ENCODE results near the gene CDK2.
"Not testable (repeated sequence)": the region's sequence is repeated elsewhere in the genome, so short reads cannot be mapped to it uniquely, and the experiment has no call there.

CDK2 gene

GRCh38 chr12:55966408-55967281, at the start of gene CDK2:
Gene CDK2 (plus strand): TSS chr12:55966830. CDS start chr12:55967009, 179 bp downstream.
- Histone ChIP-seq H3K27me3 (ENCODE audit: control insufficient read depth, insufficient read depth, low read length) (no peaks in the 10 kb centered on the region), H3K4me1 (ENCODE audit: control insufficient read depth, low read depth, low read length) (peaks cover 13% of the 10 kb centered on the region), H3K36me3 (ENCODE audit: control insufficient read depth, low read depth, low read length) (peaks cover 23% of the 10 kb centered on the region), H3K27ac (ENCODE audit: low read length) (peak within 1 kb of the TSS; percentile 40), H3K4me3 (ENCODE audit: low read length) (peak within 1 kb of the TSS; percentile 88), H3K9ac (ENCODE audit: low read length) (peak within 1 kb of the TSS; percentile 79), H3K9me3 (ENCODE audit: control insufficient read depth, low read depth, low read length) (no peaks in the 10 kb centered on the region)

GRCh38 chr12:55919032-55919431, 47.6 kb upstream of the CDK2 start:
- not testable (repeated sequence) for H3K9ac ChIP-seq (ENCODE audit: low read length); H3K4me1 ChIP-seq (ENCODE audit: control insufficient read depth, low read depth, low read length); H3K27me3 ChIP-seq (ENCODE audit: control insufficient read depth, insufficient read depth, low read length); H3K9me3 ChIP-seq (ENCODE audit: control insufficient read depth, low read depth, low read length); H3K27ac ChIP-seq (ENCODE audit: low read length); H3K4me3 ChIP-seq (ENCODE audit: low read length)
- H3K36me3 ChIP-seq (ENCODE audit: control insufficient read depth, low read depth, low read length) = peaks cover 29% of the 10 kb centered on the region

- H3K4me3 ChIP-seq (ENCODE audit: low read length) = no peak overlapping the region
- H3K9me3 ChIP-seq (ENCODE audit: control insufficient read depth, low read depth, low read length) = no peaks in the 10 kb centered on the region
- no peak overlapping the region for H3K9ac ChIP-seq (ENCODE audit: low read length)
- H3K27ac ChIP-seq (ENCODE audit: low read length) = no peak overlapping the region
- no peaks in the 10 kb centered on the region for H3K4me1 ChIP-seq (ENCODE audit: control insufficient read depth, low read depth, low read length)
- no peaks in the 10 kb centered on the region for H3K27me3 ChIP-seq (ENCODE audit: control insufficient read depth, insufficient read depth, low read length)
- peaks cover 27% of the 10 kb centered on the region for H3K36me3 ChIP-seq (ENCODE audit: control insufficient read depth, low read depth, low read length)
These were observed 44.5 kb upstream of the CDK2 start for GRCh38 chr12:55922126-55922525.

GRCh38 chr12:55923648-55924047, 43.0 kb upstream of the CDK2 start:
- H3K27ac ChIP-seq (ENCODE audit: low read length); H3K27me3 ChIP-seq (ENCODE audit: control insufficient read depth, insufficient read depth, low read length); H3K9me3 ChIP-seq (ENCODE audit: control insufficient read depth, low read depth, low read length); H3K4me1 ChIP-seq (ENCODE audit: control insufficient read depth, low read depth, low read length); H3K9ac ChIP-seq (ENCODE audit: low read length); H3K4me3 ChIP-seq (ENCODE audit: low read length): not testable (repeated sequence)
- H3K36me3 ChIP-seq (ENCODE audit: control insufficient read depth, low read depth, low read length) = peaks cover 27% of the 10 kb centered on the region

GRCh38 chr12:55925371-55925770, 41.3 kb upstream of the CDK2 start:
- Histone ChIP-seq H3K4me3 (ENCODE audit: low read length) (peak overlapping the region; percentile 98), H3K9me3 (ENCODE audit: control insufficient read depth, low read depth, low read length) (no peaks in the 10 kb centered on the region), H3K36me3 (ENCODE audit: control insufficient read depth, low read depth, low read length) (peaks cover 27% of the 10 kb centered on the region), H3K27ac (ENCODE audit: low read length) (no peak overlapping the region), H3K4me1 (ENCODE audit: control insufficient read depth, low read depth, low read length) (no peaks in the 10 kb centered on the region), H3K27me3 (ENCODE audit: control insufficient read depth, insufficient read depth, low read length) (no peaks in the 10 kb centered on the region), H3K9ac (ENCODE audit: low read length) (no peak overlapping the region)

- peaks cover 7% of the 10 kb centered on the region for H3K4me1 ChIP-seq (ENCODE audit: control insufficient read depth, low read depth, low read length)
- H3K27me3 ChIP-seq (ENCODE audit: control insufficient read depth, insufficient read depth, low read length) = peaks cover 1% of the 10 kb centered on the region
These were observed 40.5 kb upstream of the CDK2 start for GRCh38 chr12:55925870-55926737.

GRCh38 chr12:55926738-55927587, 39.7 kb upstream of the CDK2 start:
- peaks cover 21% of the 10 kb centered on the region for H3K36me3 ChIP-seq (ENCODE audit: control insufficient read depth, low read depth, low read length)
- H3K27me3 ChIP-seq (ENCODE audit: control insufficient read depth, insufficient read depth, low read length) = peaks cover 7% of the 10 kb centered on the region
- peak overlapping the region; percentile 92 for H3K9ac ChIP-seq (ENCODE audit: low read length)
- no peaks in the 10 kb centered on the region for H3K9me3 ChIP-seq (ENCODE audit: control insufficient read depth, low read depth, low read length)
- H3K4me3 ChIP-seq (ENCODE audit: low read length) = peak overlapping the region; percentile 98
- peak overlapping the region; percentile 93 for H3K27ac ChIP-seq (ENCODE audit: low read length)
- H3K4me1 ChIP-seq (ENCODE audit: control insufficient read depth, low read depth, low read length) = peaks cover 11% of the 10 kb centered on the region

More at GRCh38 chr12:55925870-55926737, 40.5 kb upstream of the CDK2 start:
- Histone ChIP-seq H3K9ac (ENCODE audit: low read length) (peak overlapping the region; percentile 92), H3K36me3 (ENCODE audit: control insufficient read depth, low read depth, low read length) (peaks cover 23% of the 10 kb centered on the region), H3K4me3 (ENCODE audit: low read length) (peak overlapping the region; percentile 98), H3K9me3 (ENCODE audit: control insufficient read depth, low read depth, low read length) (no peaks in the 10 kb centered on the region), H3K27ac (ENCODE audit: low read length) (peak overlapping the region; percentile 93)

- Histone ChIP-seq H3K4me1 (ENCODE audit: control insufficient read depth, low read depth, low read length) (peaks cover 11% of the 10 kb centered on the region), H3K27me3 (ENCODE audit: control insufficient read depth, insufficient read depth, low read length) (peaks cover 16% of the 10 kb centered on the region), H3K9me3 (ENCODE audit: control insufficient read depth, low read depth, low read length) (no peaks in the 10 kb centered on the region), H3K36me3 (ENCODE audit: control insufficient read depth, low read depth, low read length) (peaks cover 12% of the 10 kb centered on the region), H3K4me3 (ENCODE audit: low read length) (peak within 1 kb of the TSS; percentile 98), H3K27ac (ENCODE audit: low read length) (peak within 1 kb of the TSS; percentile 93), H3K9ac (ENCODE audit: low read length) (peak within 1 kb of the TSS; percentile 92)
These were observed 38.8 kb upstream of the CDK2 start, which contains the start of gene PYM1 for GRCh38 chr12:55927588-55928502. Gene PYM1 (minus strand): TSS chr12:55927894. CDS start chr12:55927761, 133 bp downstream.

- H3K4me3 ChIP-seq (ENCODE audit: low read length) = no peak overlapping the region
- H3K27ac ChIP-seq (ENCODE audit: low read length) = no peak overlapping the region
- H3K27me3 ChIP-seq (ENCODE audit: control insufficient read depth, insufficient read depth, low read length) = peaks cover 31% of the 10 kb centered on the region
- peaks cover 11% of the 10 kb centered on the region for H3K4me1 ChIP-seq (ENCODE audit: control insufficient read depth, low read depth, low read length)
- H3K9me3 ChIP-seq (ENCODE audit: control insufficient read depth, low read depth, low read length) = no peaks in the 10 kb centered on the region
- H3K9ac ChIP-seq (ENCODE audit: low read length) = no peak overlapping the region
- peaks cover 5% of the 10 kb centered on the region for H3K36me3 ChIP-seq (ENCODE audit: control insufficient read depth, low read depth, low read length)
These were observed 37.3 kb upstream of the CDK2 start for GRCh38 chr12:55929306-55929791.

GRCh38 chr12:55930771-55931316, 35.8 kb upstream of the CDK2 start, which contains the start of gene DGKA:
Gene DGKA (plus strand): TSS chr12:55931162. CDS start chr12:55936504, 5,342 bp downstream.
- H3K4me1 ChIP-seq (ENCODE audit: control insufficient read depth, low read depth, low read length) = peaks cover 11% of the 10 kb centered on the region
- no peaks in the 10 kb centered on the region for H3K9me3 ChIP-seq (ENCODE audit: control insufficient read depth, low read depth, low read length)
- peak within 1 kb of the TSS; percentile 23 for H3K9ac ChIP-seq (ENCODE audit: low read length)
- H3K36me3 ChIP-seq (ENCODE audit: control insufficient read depth, low read depth, low read length) = no peaks in the 10 kb centered on the region
- H3K27ac ChIP-seq (ENCODE audit: low read length) = no peak within 1 kb of the TSS
- peaks cover 37% of the 10 kb centered on the region for H3K27me3 ChIP-seq (ENCODE audit: control insufficient read depth, insufficient read depth, low read length)
- H3K4me3 ChIP-seq (ENCODE audit: low read length) = peak within 1 kb of the TSS; percentile 67

Measured in iPS-18a (cell line).